Measurements from ENCODE around the gene C1orf174.

Gene C1orf174

DNA sequence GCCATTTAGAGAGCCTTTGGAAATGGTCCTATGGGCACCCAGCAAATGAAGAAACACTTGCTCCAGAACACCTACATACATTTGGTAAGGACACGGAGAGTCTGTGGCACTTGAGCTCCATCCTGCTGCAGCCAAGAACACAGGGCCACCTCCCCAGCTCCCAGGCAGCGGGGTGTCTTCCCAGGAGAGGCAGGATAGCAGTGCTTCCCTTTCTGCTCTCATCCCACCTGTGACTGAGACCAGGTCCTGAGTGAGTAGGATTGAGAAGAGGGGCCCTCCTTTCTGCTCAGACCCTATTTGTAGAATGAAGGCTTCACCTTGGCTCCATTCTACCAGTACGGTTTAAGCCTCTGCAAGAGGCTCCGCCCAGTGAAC, 4.1 kb downstream of the C1orf174 start:
- H3K27ac Mint-ChIP-seq, result no peak overlapping the region
- no peaks in the 10 kb centered on the region for H3K27me3 Mint-ChIP-seq
- H3K9me3 Mint-ChIP-seq, result peaks cover 3% of the 10 kb centered on the region
- peaks cover 47% of the 10 kb centered on the region for H3K36me3 Mint-ChIP-seq
- H3K4me3 Mint-ChIP-seq, result no peak overlapping the region
- peaks cover 46% of the 10 kb centered on the region for H3K4me1 Mint-ChIP-seq
- no peak for ATAC-seq

DNA sequence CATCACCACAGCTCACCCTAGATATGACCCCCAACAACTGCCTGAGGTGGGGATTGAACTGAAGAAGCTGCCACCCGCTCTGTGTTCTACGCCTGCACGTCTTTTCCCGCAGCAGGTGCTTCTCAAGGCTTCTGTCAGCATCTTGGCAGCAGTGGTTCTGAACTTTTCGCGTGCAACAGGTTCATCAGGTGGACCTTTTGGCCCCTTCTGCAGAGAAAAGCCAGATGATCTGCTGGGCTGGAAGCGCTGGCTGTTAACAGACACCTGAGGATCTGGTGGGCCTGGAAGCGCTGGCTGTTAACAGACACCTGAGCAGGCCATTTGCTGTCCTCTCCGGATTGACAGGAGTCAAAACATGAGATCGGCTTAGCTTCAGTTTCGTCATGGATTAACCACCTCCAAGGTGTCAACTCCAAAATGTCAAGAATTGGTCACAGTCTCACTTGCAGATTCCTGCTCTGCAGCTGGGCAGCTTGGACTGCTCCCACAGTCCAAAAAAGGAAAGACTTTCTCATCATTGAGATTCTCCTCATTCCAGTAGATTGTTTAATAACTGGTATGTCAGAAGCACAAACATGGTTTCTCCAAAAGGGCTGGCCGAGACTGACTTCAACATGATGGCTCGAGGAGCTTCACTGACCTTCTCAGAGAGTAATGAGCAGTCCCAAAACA, 4.7 kb downstream of the C1orf174 start:
- Mint-ChIP-seq H3K36me3 (peaks cover 47% of the 10 kb centered on the region), H3K9me3 (peaks cover 3% of the 10 kb centered on the region), H3K27ac (no peak overlapping the region), H3K27me3 (no peaks in the 10 kb centered on the region), H3K4me1 (peaks cover 46% of the 10 kb centered on the region), H3K4me3 (no peak overlapping the region)
- ATAC-seq, result no peak

DNA sequence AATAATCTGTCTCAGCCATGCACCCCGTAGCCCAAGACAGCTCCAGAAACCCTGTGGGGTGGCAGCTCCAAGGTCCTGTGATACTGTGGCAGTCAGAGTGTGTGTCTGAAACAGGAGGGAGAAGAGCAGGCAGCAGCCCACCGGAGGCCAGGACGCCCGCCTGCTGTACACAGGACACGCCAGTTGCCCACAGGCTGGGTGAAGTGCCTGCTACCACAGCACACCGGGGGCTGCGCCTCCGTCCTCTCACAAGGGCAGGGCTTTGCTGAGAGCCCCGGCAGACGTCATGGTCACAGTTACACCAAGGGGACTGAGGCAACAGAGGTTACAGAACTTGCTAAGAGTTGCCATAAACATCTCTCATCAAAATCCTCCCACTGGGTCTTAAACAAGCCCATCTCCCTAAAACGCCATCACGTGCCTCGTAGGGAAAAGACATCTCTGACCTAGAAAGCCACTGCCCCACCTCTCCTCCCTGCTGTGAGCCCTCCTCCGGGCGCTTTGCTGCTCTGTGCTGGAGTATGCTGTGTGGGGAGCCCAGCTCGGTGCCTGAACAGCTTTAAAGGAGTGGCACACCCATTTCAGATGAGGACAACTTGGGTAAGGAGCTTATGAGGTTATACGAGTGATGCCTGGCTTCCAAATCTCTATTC, 5.3 kb downstream of the C1orf174 start:
- peaks cover 3% of the 10 kb centered on the region for H3K9me3 Mint-ChIP-seq
- H3K27me3 Mint-ChIP-seq, result no peaks in the 10 kb centered on the region
- ATAC-seq, result no peak
- peaks cover 47% of the 10 kb centered on the region for H3K36me3 Mint-ChIP-seq
- H3K27ac Mint-ChIP-seq, result no peak overlapping the region
- peaks cover 46% of the 10 kb centered on the region for H3K4me1 Mint-ChIP-seq
- no peak overlapping the region for H3K4me3 Mint-ChIP-seq

DNA sequence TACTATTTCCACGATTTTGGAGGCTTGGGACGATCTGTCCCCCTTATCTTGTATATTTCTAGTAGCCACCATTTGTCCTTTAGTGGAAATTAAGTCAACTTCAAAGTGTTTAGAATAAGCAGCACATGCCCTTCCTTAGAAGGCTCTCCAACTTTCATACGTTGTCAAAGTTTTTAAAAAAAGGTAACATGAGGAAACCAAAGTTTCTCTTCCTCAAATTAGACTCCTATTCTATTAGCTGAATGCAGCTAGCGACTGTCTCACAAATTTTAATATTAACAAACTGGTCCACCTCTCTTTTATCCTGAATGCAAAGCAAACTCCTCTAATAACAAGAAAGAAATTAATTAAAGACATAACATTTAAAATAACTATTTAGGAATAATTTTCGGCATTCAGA, 6.9 kb downstream of the C1orf174 start:
- no peak for ATAC-seq
- H3K4me3 Mint-ChIP-seq, result no peak overlapping the region
- no peaks in the 10 kb centered on the region for H3K27me3 Mint-ChIP-seq
- H3K36me3 Mint-ChIP-seq, result peaks cover 52% of the 10 kb centered on the region
- H3K27ac Mint-ChIP-seq, result peak overlapping the region; percentile 71
- H3K9me3 Mint-ChIP-seq, result peaks cover 3% of the 10 kb centered on the region
- peaks cover 32% of the 10 kb centered on the region for H3K4me1 Mint-ChIP-seq

DNA sequence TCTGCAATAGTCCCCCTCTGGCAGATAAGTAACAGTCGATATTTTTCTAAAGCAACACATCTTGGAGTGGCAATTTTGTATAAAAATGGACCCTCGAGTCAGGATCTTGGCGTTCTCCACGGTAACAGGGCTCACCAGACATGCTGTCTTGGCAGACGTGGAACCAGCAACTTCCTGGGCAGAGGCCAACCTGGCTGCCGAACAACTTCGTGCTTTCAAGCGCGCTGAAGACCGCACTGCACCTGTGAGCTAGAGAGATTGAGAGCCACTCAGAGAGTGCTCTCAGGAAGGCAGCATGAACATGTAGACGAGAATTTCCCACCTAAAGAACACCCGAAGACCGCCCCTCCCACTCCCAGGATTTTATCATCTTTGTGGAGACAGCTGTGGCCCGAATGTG, 7.3 kb downstream of the C1orf174 start:
- Mint-ChIP-seq H3K36me3 (peaks cover 52% of the 10 kb centered on the region), H3K4me1 (peaks cover 32% of the 10 kb centered on the region), H3K9me3 (peaks cover 3% of the 10 kb centered on the region), H3K4me3 (no peak overlapping the region), H3K27me3 (no peaks in the 10 kb centered on the region), H3K27ac (peak overlapping the region; percentile 71)
- ATAC-seq, result no peak

DNA sequence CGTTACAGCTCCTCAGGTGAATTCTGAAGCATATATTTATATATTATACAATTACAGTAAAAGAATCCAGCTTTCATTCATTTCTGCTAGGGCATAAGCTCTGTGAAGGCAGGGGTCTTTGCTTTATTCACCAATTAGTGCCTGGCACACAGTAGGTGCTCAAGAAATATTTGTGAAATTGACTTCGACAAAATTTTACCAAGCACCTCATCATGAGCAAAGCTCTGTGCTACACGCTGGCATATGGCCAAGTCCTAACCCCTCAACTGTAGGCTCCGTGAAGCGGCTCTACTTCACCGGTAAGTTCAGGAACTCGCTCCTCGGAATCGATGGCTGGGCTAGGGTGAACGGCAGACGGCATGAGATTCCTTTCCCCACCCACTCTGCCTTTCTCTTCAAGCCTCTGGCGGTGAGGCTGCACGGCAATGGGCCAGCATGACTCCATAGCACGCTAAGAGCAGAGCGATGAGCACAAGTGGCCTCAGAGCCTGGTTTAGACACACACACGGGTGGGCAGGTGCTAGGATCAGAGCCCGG, 8.7 kb downstream of the C1orf174 start:
- Mint-ChIP-seq H3K36me3 (peaks cover 46% of the 10 kb centered on the region), H3K4me3 (no peak overlapping the region), H3K27ac (no peak overlapping the region), H3K9me3 (no peaks in the 10 kb centered on the region), H3K4me1 (peaks cover 22% of the 10 kb centered on the region), H3K27me3 (no peaks in the 10 kb centered on the region)
- ATAC-seq, result no peak

DNA sequence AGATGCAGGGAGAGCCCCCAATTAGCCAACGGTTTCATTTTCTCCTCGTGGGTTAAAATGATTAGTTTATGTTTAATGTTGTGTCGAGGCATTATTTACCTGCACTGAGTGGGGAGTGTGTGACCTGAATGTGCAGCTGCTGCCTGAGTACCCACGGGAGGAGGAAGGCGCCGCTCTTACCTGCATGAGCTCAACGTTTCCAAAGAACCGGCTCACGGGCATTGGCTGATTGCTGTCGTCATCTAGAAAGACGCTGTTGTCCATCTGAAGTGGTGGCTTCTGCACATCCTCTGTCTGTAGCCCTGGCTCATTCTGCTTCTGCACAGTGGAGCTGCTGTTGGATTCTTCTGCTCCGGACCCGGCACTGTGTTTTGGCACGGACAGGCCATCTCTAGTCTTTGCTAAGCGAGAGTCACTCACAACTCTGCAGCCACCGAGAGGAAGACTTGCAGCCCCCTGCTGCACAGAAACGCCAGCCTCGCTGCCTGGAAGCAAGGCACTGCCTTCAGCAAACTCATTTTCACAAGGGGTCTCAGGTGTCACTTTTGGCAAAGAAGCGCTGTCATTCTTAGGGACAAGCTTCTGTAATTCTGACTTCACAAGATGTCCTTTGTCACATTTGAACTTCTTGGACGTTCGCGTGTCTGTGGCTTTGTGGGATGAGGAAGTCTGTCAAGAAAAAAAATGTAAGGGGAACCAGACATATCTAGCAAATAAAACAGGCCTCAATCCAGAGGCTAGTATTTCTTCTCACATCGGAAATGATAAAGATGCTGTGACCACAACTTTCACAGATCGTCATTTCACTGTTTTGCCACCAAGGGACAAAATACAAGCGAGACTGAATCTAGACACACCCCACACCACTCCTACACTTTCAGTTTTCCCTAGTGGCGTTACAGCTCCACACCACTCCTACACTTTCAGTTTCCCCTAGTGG, 9.4 kb downstream of the C1orf174 start:
- ATAC-seq, result peak; percentile 54
- peaks cover 17% of the 10 kb centered on the region for H3K4me1 Mint-ChIP-seq
- no peaks in the 10 kb centered on the region for H3K9me3 Mint-ChIP-seq
- no peaks in the 10 kb centered on the region for H3K27me3 Mint-ChIP-seq
- H3K36me3 Mint-ChIP-seq, result peaks cover 43% of the 10 kb centered on the region
- H3K4me3 Mint-ChIP-seq, result no peak overlapping the region
- no peak overlapping the region for H3K27ac Mint-ChIP-seq

DNA sequence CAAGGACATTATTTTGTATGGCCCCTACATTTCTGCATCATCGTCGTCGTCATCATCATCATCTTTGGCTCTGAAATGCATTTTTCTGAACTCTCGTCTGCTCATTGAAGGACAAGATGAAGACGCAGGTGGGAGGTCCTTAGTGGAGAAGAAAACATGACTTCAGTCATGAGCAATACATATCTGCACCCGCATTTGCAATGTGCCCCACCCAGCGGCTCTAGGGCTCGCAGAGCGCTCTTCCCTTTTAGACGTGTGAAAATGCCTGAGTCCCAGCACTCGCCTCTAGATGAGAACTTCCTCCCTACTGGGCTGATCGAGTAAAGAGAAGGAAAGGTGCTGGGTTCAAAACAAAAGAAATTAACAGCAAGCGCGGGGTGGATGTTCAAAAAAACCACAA, 10.1 kb downstream of the C1orf174 start:
- Mint-ChIP-seq H3K4me3 (no peak overlapping the region), H3K27me3 (no peaks in the 10 kb centered on the region), H3K9me3 (no peaks in the 10 kb centered on the region), H3K36me3 (peaks cover 39% of the 10 kb centered on the region), H3K4me1 (peaks cover 17% of the 10 kb centered on the region), H3K27ac (no peak overlapping the region)
- no peak for ATAC-seq

DNA sequence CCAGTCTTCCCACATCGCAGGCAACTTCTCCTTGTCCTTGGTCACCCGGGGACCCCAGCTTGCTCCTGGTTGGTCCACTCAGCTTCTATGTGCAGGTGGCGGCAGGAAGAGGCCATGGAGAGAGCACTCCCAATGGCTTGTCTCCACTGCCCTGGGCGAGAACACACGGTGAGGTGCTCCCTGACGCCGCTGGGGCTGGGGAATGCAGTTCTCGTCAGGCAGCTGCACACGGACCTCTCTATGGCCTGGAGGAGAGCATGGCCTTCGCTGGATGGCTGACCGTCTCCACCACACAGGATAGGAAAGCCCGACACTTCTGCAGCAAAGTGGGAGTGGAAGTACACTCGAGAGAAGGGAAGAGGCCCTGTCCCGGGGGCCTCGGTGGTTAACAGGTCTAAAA, 11.8 kb downstream of the C1orf174 start:
- no peaks in the 10 kb centered on the region for H3K27me3 Mint-ChIP-seq
- H3K4me3 Mint-ChIP-seq, result no peak overlapping the region
- ATAC-seq, result no peak
- no peak overlapping the region for H3K27ac Mint-ChIP-seq
- H3K4me1 Mint-ChIP-seq, result peaks cover 9% of the 10 kb centered on the region
- H3K9me3 Mint-ChIP-seq, result no peaks in the 10 kb centered on the region
- H3K36me3 Mint-ChIP-seq, result peaks cover 50% of the 10 kb centered on the region

DNA sequence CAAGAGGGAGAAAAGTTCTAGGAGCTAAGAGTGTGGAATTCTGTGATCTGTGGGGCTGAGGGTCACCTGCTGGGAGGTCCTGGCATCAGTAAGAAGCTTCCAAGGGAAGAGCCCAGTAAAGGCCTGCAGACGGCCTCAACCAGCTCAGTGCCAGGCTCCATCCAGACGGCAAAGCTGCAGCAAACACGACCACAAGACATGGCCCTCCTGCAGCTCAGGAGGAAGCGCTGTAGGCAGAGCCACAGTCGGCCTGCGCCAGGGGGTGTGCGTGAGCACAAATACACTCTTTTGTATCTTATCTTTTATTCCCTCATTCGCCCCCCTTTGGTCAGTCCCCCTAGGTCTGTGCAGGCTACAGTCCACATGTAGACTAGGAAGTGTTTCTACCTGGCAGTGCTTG, 13.4 kb downstream of the C1orf174 start:
- H3K4me3 Mint-ChIP-seq, result no peak overlapping the region

DNA sequence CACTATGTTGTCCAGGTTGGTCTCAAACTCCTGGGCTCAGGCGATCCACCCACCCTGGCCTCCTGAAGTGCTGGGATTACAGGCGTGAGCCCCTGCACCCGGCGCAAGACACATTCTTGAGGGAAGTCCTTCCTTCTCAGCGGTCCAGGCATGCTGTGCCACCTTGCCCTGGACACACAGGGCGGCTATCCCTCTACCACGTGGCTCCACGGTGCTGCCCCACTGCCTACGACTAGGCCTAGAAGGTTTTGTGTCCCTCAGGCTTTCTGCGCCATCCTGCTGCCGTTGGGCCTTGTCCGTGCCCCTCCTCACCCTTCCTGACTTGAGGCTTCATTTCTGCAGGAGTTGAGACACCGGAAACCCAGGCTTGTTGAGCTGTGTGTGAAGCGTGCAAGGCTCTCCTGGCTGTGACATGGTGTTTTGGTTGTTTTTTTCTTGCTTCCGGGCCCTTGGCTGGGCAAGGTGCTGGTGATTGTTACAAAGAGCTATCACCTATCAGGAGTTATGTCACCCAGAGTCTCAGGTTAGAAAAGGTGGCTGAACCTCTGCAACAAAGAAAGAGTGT, 13.9 kb downstream of the C1orf174 start:
- H3K4me3 Mint-ChIP-seq, result no peak overlapping the region
- no peak overlapping the region for H3K27ac Mint-ChIP-seq
- H3K9me3 Mint-ChIP-seq, result no peaks in the 10 kb centered on the region

More for the DNA sequence above, 13.4 kb downstream of the C1orf174 start:
- ATAC-seq, result no peak
- Mint-ChIP-seq H3K4me1 (no peaks in the 10 kb centered on the region), H3K27me3 (no peaks in the 10 kb centered on the region), H3K36me3 (peaks cover 56% of the 10 kb centered on the region), H3K27ac (no peak overlapping the region), H3K9me3 (no peaks in the 10 kb centered on the region)

DNA sequence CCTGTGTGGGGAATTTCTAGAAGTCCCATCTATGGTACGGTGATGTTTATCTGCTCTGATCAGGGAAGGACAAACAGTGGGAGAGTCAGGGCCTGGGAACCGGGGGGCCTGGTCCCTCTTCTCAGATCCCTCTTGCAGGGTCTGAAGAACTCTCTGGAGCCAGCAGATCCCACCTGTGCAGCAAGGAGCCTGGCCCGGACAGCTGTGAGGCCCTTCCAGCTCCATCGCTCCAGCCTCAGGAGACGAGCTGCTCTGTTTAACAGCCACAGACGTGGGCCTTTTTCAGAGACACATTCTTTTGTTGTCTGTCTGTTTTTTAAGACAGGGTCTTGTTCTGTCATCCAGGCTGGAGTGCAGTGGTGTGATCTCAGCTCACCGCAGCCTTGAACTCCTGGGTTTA, 14.5 kb downstream of the C1orf174 start:
- no peak for ATAC-seq
- peaks cover 64% of the 10 kb centered on the region for H3K36me3 Mint-ChIP-seq
- no peaks in the 10 kb centered on the region for H3K4me1 Mint-ChIP-seq
- no peaks in the 10 kb centered on the region for H3K9me3 Mint-ChIP-seq
- H3K27ac Mint-ChIP-seq, result no peak overlapping the region
- H3K27me3 Mint-ChIP-seq, result no peaks in the 10 kb centered on the region
- H3K4me3 Mint-ChIP-seq, result no peak overlapping the region

More for the DNA sequence above, 13.9 kb downstream of the C1orf174 start:
- H3K4me1 Mint-ChIP-seq, result no peaks in the 10 kb centered on the region
- peaks cover 58% of the 10 kb centered on the region for H3K36me3 Mint-ChIP-seq
- no peaks in the 10 kb centered on the region for H3K27me3 Mint-ChIP-seq
- ATAC-seq, result no peak

DNA sequence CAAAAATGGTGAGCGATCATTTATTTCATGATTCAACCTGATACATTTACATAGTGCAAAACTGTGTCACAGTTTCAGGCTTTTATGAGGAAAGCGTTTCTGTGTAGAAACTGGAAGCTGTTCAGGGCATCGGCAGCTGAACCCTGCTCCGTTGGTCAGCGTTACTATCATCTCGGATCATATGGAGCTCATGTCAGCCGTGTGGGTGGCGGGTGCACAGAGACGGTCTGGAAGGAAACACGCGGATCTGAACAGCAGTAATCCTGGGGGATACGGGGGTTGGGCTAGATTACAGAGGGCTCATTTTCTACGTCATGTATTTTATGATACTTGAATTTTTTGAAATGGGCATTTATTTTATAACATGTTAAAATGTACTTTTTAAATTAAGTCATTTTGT, 15.1 kb downstream of the C1orf174 start:
- no peak for ATAC-seq

DNA sequence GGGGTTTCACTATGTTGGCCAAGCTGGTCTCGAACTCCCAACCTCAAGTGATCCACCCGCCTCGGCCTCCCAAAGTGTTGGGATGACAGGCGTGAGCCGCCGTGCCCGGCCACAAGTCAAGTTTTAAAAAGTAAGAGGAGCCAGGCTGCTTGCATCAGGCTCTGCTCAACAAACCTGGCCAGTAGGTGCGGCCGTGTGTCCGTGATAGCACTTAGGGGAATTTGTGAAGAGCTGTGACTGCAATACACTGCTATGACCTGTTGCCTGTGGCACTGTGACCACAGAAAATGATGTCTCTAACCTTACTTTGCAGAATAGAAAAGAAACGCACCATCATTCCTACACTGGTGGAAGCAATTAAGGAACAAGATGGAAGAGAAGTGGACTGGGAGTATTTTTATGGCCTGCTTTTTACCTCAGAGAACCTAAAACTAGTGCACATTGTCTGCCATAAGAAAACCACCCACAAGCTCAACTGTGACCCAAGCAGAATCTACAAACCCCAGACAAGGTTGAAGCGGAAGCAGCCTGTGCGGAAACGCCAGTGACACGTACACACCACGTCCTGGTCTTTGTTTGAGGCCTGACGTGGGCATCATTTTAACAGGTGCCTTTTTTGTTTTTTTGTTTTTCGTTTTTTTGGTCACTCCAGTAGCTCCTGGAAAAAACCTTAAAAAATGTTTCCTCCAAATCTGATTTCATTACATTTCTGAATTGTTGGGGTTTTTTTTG, 16.7 kb downstream of the C1orf174 start:
- Mint-ChIP-seq H3K27ac (no peak overlapping the region), H3K4me3 (no peak overlapping the region), H3K4me1 (no peaks in the 10 kb centered on the region), H3K9me3 (peaks cover 4% of the 10 kb centered on the region), H3K27me3 (no peaks in the 10 kb centered on the region), H3K36me3 (peaks cover 76% of the 10 kb centered on the region)
- ATAC-seq, result no peak

More for the DNA sequence above, 15.1 kb downstream of the C1orf174 start:
- no peak overlapping the region for H3K27ac Mint-ChIP-seq
- H3K4me3 Mint-ChIP-seq, result no peak overlapping the region
- H3K4me1 Mint-ChIP-seq, result no peaks in the 10 kb centered on the region
- no peaks in the 10 kb centered on the region for H3K27me3 Mint-ChIP-seq
- peaks cover 68% of the 10 kb centered on the region for H3K36me3 Mint-ChIP-seq
- no peaks in the 10 kb centered on the region for H3K9me3 Mint-ChIP-seq

DNA sequence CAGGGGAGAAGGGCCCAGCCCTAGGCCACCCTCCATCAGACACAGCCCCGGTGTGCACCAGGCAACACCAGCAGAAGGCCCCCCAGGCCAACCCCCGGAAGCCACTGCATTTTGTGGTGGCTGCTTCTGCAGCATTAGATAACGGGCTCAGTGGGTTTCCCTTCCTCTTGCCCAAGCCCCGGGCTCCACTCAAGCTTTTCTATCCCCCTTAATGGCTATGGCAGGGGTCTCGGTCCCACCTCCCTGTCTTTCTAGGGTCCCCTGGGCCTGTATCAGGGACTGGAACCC, 18.9 kb downstream of the C1orf174 start:
- Mint-ChIP-seq H3K9me3 (peaks cover 4% of the 10 kb centered on the region), H3K27me3 (no peaks in the 10 kb centered on the region), H3K27ac (peak overlapping the region; percentile 39), H3K4me3 (no peak overlapping the region), H3K4me1 (no peaks in the 10 kb centered on the region), H3K36me3 (peaks cover 72% of the 10 kb centered on the region)
- no peak for ATAC-seq

Measured in stimulated activated memory B cell treated with anti-CD40 and anti-IgM and Interleukin-4, amounts not matched to agents 10 μg/mL and 1 μg/mL and 100 μg/mL, for 72 hours (primary cell).